CD1c-positive myeloid dendritic cell (primary cell): Measurements from ENCODE around the gene ZFP92.
"Not testable (repeated sequence)": the region's sequence is repeated elsewhere in the genome, so short reads cannot be mapped to it uniquely, and the experiment has no call there.

ENCODE experiments used
- DNase-seq: peaks from one replicate; pipeline ENCODE4 v3.0.0-alpha.2; 2016; ENCODE audit errors: extremely low spot score

Gene ZFP92

DNA sequence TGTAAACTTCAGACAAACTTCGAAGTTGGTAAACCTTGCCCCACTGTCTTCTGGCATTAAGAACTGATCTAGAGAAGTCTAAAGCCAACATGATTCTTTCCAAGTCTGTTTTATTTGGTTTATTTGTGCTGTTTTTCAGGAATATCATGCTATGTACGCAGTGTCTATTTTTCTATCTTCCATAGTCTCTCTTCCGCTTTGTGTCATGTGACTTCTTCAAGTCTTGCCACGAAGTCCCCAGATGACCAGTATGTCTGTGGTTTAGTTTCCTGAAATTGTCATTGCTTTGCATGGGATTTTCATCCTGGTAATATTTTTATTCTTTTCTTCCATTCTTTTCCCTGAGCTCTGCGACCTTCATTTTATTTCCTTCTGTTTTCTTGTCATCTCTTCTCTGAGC lies 25.2 kb upstream of the ZFP92 start:
- DNase-seq: no peak

DNA sequence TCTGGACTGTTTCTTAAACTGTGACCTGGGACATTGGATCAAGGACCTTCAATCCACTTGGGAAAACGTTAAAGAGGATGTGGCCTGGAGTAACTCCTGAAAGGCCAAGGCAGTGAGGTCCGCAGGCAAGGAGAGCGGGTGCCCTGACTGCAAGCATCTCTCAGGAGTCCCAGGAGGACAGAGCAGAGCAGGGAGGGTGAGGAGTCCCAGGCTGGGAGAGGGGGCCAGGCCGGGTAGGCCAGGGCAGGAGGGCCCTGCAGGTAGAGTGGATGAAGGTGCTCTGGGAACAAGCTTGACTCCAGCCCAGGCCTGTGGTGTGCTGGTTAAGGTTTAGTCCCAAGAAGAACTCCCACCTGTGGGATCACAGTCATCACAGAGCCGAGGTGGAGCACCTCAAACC lies 23.9 kb upstream of the ZFP92 start:
- DNase-seq: no peak

DNA sequence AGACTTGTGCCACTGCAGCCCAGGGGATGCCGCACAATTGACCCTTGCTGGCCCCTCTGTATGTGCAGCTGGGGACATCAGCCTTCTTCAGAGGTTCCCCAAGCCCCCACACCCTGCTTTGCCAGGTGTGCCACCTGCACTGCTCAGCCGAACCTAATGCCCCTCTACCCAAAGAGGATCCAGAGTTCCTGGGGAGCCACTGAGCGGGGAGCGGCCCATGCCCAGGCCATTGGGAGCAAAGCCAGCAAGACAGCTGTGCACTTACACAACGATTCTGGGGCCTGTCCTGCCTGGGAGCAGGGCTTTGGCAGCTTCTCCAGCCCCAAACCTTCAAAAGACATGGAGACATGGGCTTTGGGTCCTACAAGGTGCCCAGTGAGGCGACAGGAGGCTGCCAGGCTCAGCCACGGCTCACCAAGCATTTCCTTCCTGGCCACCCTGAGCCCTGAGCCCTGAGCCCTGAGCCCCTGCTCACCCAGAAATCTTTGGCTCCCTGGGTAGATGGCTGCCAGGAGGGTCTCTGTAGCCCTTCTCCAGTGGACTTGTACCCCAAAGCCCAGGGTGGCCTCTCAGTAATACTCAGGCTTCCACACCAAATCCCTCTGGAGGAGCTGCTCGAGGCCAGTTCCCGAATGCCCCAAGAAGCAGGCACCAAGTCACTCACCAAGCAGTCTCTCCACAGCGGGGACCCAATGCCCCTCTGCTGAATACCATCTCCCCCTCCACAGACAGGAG lies 23.1 kb upstream of the ZFP92 start:
- DNase-seq: no peak

DNA sequence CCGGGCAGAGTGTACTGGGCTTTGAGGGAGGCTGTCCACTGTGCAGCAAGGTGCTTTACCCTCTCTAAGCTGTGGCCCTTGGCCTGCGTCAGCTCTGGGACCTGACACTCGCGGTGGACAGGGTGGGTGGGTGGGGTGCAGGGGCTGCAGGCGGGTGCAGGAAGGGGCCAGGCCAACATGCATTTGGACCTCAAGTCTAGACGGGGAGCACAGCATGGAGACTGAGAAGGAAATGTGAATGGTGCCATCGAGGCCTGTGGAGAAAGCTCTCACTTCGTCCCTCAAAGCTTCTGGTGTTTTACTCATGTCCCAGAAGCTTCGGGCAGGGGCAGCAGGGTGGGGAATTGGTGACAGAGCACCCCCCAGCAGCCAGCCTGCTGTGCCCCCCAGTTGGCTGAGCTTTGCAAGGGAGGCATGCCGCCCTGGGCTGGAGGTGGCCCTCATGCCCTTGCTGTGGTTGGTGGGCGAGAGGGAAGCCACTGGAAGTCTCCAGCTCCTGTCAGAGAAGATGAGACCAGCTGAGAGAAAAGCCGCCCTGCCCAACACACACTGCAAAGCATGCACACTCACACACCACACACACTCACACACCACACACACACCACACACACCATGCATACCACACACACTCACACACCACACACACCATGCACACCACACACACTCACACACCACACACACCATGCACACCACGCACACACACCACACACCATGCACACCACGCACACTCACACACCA lies 22.4 kb upstream of the ZFP92 start:
- no peak for DNase-seq

DNA sequence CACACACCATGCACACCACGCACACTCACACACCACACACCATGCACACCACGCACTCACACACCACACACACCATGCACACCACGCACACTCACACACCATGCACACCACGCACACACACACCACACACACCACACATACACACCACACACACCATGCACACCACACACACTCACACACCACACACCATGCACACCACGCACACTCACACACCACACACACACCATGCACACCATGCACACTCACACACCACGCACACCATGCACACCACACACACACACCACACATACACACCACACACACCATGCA lies 21.9 kb upstream of the ZFP92 start:
- DNase-seq: not testable (repeated sequence)

GRCh38 chrX:153392642-153393321 lies 18.5 kb upstream of the ZFP92 start:
- DNase-seq: no peak

GRCh38 chrX:153394612-153395011 lies 16.7 kb upstream of the ZFP92 start:
- DNase-seq: no peak

DNA sequence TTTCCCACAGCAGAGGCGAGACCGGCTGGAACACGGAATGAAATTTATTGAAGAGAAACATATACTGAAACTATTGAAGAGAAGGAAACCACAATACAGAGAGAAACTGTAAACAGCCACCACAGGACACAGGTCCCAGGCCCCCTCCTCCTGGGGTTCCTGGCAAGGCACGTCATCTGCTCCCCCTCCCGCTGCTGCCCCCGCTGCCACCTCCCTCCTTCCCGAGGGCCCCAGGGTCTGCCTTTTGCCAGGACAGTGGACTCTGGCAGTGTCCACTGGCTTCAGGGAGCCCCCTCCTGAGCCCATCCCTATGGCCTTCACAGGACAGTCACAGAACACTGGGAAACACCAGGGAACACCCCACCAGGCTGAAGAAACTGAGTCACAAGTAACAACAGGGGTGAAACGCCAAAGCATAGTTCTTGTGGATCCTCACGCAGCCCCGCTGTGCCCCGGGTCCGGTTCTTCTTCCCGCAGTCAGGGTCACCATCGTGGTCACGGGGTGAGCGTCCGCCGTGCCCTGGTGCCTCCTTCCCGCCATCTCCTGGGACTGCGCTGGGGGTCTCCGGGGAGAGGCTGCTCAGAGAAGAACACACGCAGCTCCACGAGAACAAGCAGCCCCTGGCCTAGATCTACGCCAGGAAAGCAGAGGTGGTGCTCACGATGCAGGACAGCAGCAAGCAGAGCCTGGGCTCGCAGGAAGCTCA lies 15.5 kb upstream of the ZFP92 start:
- DNase-seq: no peak

GRCh38 chrX:153396320-153397195 lies 14.7 kb upstream of the ZFP92 start:
- no peak for DNase-seq

GRCh38 chrX:153397256-153397960 lies 13.9 kb upstream of the ZFP92 start:
- DNase-seq: no peak

- DNase-seq: no peak
These were observed 12.9 kb upstream of the ZFP92 start for GRCh38 chrX:153398275-153398960.

- DNase-seq: peak; percentile 62
These were observed 10.8 kb upstream of the ZFP92 start for GRCh38 chrX:153400146-153401132.

DNA sequence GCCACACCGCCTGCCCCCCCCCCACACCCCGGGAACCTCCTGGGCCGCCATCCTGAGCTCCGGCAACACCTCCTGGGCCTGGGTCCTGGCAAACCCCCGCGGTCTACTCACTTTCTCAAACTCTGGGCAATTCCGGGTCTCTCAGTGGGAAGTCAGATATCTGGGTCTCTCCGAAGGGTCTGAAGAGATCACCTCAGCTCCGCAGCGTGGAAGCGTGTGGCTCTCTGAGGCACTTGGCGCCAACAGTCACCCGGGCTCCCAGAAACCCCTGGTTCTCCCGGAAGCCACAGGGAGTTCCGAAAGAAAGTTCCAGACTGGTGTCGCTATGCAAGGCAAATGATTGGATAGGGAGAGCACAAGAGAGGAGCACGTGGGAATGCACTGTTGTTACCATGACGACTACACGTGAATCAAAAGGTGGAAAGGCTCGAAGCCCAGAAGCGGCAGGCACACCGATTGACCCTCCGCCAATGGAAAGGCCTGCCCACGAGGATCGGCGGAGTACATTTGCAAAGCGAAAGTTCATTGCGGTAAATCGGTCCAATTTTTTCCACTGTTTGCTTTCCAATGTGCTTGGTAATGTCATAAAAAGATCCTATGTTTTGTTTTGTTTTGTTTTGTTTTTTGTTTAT lies 10.0 kb upstream of the ZFP92 start, which contains the start of gene PNMA6E:
Gene PNMA6E (minus strand): TSS at position 218 of the 632 bp plus-strand sequence. CDS start 2,501 bp downstream, outside the sequence.
- no peak for DNase-seq

- not testable (repeated sequence) for DNase-seq
These were observed 6.9 kb upstream of the ZFP92 start for GRCh38 chrX:153404333-153404732.

GRCh38 chrX:153405426-153405825 lies 5.8 kb upstream of the ZFP92 start:
- no peak for DNase-seq

DNA sequence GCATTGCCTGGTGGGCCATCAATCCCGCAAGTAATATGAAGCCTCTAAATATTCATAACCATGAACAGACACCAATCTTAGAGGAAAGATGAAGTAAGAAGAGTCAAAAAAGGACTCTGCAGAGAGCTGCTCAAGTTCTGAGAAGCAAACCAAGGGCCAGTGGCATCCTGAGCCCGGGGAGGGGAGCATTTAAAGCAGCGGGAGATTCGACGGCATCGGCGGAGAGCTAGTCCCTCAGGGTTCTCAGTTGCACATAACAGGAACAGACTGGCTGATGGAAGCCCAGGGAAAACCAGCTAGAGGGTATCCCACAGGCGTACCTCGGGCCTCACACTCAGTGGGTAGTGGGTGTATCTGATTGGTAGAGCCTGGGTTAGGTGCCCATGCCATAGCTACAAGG lies 5.3 kb upstream of the ZFP92 start:
- DNase-seq: no peak

DNA sequence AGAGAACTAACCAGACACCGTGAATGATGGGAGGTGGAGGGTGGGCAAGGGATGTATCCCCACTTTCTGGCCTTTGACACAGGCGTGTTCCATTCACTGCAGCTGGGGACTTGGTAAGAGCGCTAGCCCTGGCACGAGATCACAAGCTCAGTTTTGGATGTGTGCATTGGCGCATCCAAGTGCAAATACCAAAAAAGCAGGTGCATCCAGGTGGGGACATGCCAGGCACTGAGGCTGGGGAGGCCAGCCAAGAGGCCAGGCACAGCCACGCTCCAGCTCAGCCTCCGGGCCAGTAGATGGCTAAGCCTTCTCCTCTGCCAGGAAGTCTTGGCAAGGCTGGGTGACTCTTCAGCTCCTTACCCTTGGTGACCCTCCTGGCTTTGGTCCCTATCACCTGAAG lies 4.4 kb upstream of the ZFP92 start:
- DNase-seq: no peak

- DNase-seq: no peak
These were observed 3.5 kb upstream of the ZFP92 start for GRCh38 chrX:153407736-153408135.
